GM18520 (cell line): ENCODE results near the gene TMEM52B.

ENCODE experiments used
- ATAC-seq: cut with Tn5 transposase; IDR thresholded peaks from one replicate; pipeline ENCODE4 v1.9.1; 2021; ENCODE audit not compliant: unreplicated experiment

The TMEM52B gene

GRCh38 chr12:10238526-10238925 lies 59.7 kb downstream of the TMEM52B start:
- ATAC-seq = no peak

- ATAC-seq = no peak
These were observed 62.5 kb downstream of the TMEM52B start for GRCh38 chr12:10241290-10241689.
